HG02840 (cell line): ENCODE data around the gene BMP8B.
"Not testable (repeated sequence)": the region's sequence is repeated elsewhere in the genome, so short reads cannot be mapped to it uniquely, and the experiment has no call there.

Experiments
- ATAC-seq: cut with Tn5 transposase; IDR thresholded peaks from one replicate; pipeline ENCODE4 v1.9.1; 2021; ENCODE audit warnings: mild to moderate bottlenecking, moderate library complexity, moderate number of reproducible peaks; ENCODE audit not compliant: unreplicated experiment, low FRiP score

Gene BMP8B

DNA sequence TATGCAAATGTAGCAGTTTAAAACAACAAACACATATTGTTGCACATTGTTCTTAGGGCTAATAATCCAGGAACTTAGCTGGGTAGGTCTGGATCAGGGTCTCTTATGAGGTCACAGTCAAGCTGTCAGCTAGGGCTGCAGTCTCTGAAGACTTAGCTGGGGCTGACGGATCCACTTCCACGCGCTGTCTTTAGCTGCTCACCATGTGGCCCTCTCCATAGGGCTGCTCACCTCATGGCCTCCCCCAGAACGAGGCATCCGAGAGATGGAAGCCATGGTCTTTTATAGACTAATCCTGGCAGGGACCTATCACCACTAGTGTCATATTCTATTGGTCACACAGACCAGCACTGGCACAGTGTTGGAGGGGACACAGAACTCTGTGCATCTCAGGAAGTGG lies 8.8 kb downstream of the BMP8B start:
- ATAC-seq, result no peak

DNA sequence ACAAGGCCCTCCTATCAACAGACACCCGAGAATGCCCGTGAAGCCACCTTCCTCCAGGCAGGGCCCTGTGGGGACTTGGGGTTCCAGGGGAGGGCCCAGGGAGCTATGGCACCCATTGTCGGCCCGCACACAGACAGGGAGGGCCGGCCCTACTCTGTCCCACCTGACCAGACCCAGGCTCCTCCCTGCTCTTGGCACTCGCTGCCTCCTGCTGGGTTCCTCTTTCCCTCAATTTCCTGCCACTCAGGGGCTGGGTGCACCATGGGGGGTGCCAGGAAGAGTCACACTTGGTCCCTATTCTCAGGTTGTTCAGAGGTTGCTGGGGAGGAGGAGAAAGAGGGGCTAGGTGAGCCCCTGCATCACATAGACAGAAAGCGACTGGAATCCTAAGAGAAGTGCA lies 9.5 kb downstream of the BMP8B start:
- no peak for ATAC-seq

GRCh38 chr1:39778463-39779099 lies 10.1 kb downstream of the BMP8B start:
- ATAC-seq, result not testable (repeated sequence)

DNA sequence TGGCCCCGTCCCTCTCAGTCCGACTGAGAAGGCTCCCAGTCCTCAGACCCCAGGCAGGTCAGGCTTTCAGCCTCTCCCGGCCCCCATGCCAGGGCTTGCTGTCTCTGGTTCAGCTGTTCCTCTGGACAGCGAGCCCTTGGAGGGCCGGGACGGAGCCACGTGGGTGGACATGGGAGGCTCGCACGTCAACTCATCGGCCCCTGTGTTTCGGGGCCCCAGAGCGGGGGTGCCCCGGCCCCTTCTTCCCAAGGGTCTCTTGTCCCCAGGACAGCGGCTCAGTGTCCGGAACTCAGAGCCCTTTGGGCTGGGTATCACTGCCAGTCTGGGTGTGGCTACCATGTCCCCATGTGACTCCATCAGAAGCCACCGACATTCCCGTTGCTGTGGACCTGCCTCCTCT lies 10.8 kb downstream of the BMP8B start:
- ATAC-seq, result not testable (repeated sequence)

GRCh38 chr1:39777306-39777705 lies 11.4 kb downstream of the BMP8B start:
- no peak for ATAC-seq

- ATAC-seq, result no peak
Measured at GRCh38 chr1:39776886-39777285, 11.8 kb downstream of the BMP8B start.

- ATAC-seq, result no peak
Measured at GRCh38 chr1:39776400-39776713, 12.3 kb downstream of the BMP8B start.

- not testable (repeated sequence) for ATAC-seq
Measured at GRCh38 chr1:39775676-39776399, 12.8 kb downstream of the BMP8B start.

GRCh38 chr1:39775141-39775540 lies 13.5 kb downstream of the BMP8B start:
- ATAC-seq, result not testable (repeated sequence)

DNA sequence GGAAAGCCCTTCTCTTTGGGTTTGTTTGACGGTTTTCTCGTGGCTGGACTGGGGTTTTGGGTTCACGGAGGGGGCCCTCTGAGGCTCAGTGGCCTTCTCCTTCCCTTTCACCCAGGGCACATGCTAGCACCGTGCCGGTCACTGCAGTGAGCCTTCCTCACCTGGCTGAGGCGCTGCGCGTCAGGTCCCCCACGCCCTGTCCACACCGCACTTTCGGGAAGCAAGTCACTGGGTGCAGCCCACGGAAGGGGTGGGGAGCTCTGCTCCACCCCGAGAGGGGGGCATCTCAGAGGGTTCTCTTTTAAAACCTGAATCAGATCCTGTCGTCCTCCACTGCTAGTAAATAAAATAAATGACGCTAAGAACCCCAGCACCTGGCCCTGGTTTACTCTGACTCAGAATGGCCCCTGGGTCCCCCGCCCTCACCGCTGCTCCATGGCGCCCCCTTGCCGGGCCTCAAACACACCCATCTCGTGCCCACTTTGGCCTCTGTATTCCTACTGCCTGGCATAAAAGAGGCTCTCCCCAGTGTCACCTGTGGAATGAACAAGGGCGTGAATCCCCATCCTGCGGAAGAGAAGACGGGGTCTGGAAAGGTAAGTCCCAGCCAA lies 15.2 kb downstream of the BMP8B start:
- not testable (repeated sequence) for ATAC-seq

- not testable (repeated sequence) for ATAC-seq
Measured at GRCh38 chr1:39771022-39771532, 17.6 kb downstream of the BMP8B start, which contains the start of gene OXCT2. Gene OXCT2 (minus strand): TSS chr1:39771348. CDS start chr1:39771255, 93 bp downstream.

GRCh38 chr1:39770100-39771021 lies 18.3 kb downstream of the BMP8B start:
- not testable (repeated sequence) for ATAC-seq

GRCh38 chr1:39769502-39769901 lies 19.2 kb downstream of the BMP8B start:
- not testable (repeated sequence) for ATAC-seq

DNA sequence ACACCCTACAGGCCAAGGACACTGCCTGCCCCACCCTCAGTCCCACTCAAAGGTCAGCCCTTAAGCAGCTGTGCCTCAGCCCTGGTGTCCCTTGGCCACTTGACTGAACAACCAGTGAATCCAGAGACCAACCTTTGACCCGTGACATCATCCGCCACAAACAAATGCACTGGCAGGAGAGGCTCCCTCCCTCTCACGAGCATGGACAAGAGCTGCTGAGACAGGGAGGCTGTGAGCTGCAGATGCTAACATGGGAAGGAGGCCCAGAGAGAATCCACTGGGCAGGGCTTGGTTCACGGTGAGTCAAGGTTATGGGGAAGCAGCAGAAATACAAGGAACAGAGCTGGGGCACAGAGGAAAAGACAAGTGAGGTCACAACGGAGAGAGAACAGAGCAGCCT lies 22.2 kb downstream of the BMP8B start:
- not testable (repeated sequence) for ATAC-seq

DNA sequence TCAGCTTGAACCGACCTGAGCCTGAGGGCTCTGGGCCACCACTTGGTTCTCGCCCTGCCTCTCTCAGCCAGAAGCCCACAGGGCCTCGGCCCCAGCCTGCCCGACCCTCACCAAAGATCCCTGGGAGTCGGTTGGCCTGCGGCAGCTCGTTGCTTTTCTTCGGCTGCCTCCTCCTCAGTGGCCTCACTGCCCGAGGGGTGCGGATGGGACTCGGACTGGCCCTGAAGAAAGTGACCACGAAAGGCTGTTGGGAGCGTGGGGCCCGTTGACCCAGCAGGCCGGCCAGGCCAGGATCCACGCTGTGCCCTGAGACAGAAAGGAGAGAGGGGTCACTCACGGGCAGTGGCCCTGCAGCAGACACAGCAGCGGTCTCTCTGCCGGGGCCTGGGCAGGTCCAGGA lies 24.2 kb downstream of the BMP8B start:
- not testable (repeated sequence) for ATAC-seq

DNA sequence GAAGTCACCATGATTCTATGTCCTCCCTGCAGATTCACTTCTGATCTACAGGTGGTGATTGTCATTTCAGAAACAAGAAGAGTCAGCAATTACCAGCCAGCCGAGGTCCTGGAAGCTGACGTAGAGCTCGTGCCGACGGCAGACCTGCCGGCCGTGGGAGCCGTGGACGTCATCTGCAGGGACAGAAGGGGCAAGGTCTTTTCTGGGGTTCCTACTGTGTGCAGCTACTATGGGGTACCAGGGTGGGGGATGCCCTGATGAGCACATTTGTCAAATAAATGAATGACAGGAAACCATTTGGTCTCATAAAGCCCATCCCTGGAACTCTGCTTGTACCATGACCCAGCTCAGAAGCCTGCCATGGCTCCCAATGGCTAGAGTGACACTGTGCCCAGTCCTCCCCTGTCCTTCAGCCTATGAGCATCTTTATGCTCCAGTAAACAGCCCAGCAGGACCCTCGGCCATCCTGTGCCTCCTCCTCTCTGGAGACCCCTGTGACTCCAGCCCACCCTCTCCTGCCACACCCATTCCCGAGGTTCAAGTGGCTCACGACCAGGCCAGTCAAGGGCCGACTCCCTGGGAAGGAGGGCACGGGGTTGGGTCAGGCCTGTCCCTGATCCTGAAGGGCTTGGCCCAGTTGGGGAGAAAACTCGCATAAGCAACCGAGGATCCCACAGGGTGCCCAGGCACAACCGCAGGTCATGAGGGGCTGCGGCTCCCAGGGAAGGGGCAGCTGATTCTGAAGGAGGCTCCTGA lies 24.9 kb downstream of the BMP8B start:
- ATAC-seq, result not testable (repeated sequence)

DNA sequence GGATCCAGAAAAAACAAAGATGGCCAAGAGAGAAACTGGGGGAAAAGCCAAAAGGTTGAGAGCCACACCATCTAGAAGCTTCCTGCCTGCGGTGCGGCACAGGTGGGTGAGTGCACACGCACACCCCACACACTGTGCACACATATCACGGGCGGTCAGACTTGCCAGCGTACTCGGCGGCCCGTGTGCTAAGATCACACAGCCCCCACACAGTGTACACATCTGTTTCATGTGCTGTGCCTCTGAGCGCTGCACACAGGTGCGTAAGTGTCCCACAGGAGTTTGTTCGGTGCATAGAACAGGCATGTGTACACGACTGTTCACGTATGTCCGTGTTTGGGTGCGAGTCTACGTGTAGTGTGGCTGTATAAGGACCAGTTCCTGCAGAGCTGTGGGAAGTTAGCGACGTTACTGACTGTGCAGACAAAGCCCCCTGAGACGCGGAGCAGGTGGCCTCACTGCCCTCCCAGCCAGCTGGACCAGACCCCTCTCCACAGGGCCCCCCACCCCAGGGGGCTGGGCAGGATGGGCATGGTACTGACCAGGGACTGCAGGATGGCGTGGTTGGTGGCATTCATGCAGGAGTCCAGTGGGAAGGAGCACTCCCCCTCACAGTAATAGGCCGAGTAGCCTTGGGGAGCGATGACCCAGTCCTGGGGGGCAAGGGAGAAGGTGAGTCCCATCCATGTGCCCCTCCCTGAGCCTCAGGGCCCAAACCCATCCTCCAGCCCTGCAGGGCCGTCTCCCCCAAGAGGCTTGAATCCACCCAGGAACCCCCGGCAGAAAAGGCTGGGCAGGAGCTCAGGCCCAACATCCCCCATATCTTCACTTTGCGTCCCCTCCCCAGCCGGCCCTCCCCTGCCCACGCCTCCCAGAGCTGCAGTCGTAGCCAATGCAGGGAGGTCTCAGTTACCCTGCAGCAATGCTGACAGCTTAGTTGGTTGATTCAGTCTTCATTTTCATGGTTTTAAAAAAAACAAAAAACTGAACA lies 25.8 kb downstream of the BMP8B start:
- ATAC-seq, result no peak

GRCh38 chr1:39761557-39762260 lies 27.0 kb downstream of the BMP8B start:
- no peak for ATAC-seq
